Measurements from ENCODE around the gene LIPM. TPM values are rescaled to one million over a fixed set of nuclear protein-coding genes. Genes with fewer than 3 reads are reported as not detected.

Gene LIPM
- total RNA-seq, 1 donor, result not detected

DNA sequence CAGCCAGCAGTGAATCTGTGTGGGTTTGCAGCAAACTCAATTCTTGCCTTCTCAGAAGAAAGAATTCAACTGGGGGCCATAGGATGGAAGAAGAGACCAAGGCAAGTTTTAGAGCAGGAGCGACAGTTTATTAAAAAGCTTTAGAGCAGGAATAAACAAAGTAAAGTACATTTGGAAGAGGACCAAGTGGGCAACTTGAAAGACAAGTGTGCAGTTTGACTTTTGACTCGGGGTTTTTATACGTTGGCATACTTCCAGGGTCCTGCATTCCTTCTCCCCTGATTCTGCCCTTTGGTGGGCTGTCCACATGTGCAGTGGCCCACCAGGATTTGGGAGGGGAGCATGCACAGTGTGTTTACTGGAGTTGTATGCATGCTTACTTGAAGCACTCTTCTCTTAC, 52.2 kb downstream of the LIPM start:
- no peak overlapping the region for H3K4me3 ChIP-seq (ENCODE audit: low read depth, low read length)
- TF ChIP-seq, protein P1, sequence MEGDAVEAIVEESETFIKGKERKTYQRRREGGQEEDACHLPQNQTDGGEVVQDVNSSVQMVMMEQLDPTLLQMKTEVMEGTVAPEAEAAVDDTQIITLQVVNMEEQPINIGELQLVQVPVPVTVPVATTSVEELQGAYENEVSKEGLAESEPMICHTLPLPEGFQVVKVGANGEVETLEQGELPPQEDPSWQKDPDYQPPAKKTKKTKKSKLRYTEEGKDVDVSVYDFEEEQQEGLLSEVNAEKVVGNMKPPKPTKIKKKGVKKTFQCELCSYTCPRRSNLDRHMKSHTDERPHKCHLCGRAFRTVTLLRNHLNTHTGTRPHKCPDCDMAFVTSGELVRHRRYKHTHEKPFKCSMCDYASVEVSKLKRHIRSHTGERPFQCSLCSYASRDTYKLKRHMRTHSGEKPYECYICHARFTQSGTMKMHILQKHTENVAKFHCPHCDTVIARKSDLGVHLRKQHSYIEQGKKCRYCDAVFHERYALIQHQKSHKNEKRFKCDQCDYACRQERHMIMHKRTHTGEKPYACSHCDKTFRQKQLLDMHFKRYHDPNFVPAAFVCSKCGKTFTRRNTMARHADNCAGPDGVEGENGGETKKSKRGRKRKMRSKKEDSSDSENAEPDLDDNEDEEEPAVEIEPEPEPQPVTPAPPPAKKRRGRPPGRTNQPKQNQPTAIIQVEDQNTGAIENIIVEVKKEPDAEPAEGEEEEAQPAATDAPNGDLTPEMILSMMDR (IDR thresholded peaks at IDR 0.05; ENCODE audit: insufficient read depth, low read length), result no peak
- no peak for DNase-seq (ENCODE audit: low read depth)

DNA sequence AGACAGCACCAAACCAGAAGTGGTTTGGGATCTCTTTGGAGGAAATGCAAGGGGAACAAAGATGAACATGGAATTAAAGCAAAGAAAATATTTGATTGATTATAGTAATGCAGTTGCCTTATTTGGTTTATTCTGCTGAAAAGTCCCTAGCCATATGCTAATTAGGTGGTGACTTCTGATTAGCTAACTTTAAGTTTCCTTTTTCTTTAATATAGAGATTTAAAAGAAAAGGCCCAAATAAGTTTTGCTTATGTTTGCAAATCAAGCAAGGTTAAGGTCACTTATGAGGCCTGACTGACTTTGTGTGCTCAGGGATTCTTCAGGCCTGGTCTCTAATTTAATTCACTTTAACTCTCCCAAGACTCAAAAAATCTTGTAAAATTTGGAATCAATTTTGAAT, 55.3 kb downstream of the LIPM start:
- TF ChIP-seq, protein P1 (IDR thresholded peaks at IDR 0.05; ENCODE audit: insufficient read depth, low read length), result no peak
- no peak overlapping the region for H3K4me3 ChIP-seq (ENCODE audit: low read depth, low read length)
- no peak for DNase-seq (ENCODE audit: low read depth)

DNA sequence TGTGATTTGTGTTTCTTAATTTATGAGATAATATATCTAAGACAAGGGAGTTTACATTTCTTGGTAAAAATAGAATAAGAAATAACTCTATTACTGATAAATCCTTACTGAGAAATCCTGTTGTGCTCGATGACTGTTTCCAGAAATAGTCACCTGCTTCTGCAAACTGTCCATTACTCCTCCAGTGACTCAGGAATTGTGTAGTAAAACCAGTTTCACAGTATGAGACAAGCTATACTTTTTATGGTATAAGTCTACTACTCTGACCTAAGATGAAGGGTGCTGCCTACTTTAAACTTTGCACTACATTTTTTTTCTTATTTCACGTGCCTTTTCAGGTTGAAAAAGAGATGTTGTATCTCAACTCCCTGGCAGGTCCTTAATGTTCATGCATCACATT, 56.0 kb downstream of the LIPM start:
- TF ChIP-seq, protein P1 (IDR thresholded peaks at IDR 0.05; ENCODE audit: insufficient read depth, low read length), result no peak
- no peak overlapping the region for H3K4me3 ChIP-seq (ENCODE audit: low read depth, low read length)
- DNase-seq (ENCODE audit: low read depth), result no peak

DNA sequence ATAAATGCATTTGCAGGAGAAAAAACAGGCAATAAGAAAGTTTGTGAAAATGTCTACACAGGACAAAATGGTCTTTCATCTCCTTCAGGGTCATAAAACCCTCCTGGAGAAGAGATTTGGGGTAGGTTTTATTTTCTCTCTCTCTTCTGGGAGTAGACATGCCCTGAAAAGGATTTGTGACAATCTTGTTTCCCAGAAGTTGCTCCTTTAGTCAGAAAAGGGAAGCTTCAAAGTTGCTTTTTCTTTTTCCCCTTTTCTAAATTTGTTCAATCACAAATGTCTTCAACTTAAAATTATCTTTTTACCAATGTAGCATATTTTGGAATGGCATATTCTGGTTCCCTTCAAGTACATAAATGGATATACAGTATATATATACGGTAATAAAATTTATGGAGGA, 58.5 kb downstream of the LIPM start:
- no peak for DNase-seq (ENCODE audit: low read depth)
- TF ChIP-seq, protein P1 (IDR thresholded peaks at IDR 0.05; ENCODE audit: insufficient read depth, low read length), result no peak
- no peak overlapping the region for H3K4me3 ChIP-seq (ENCODE audit: low read depth, low read length)

DNA sequence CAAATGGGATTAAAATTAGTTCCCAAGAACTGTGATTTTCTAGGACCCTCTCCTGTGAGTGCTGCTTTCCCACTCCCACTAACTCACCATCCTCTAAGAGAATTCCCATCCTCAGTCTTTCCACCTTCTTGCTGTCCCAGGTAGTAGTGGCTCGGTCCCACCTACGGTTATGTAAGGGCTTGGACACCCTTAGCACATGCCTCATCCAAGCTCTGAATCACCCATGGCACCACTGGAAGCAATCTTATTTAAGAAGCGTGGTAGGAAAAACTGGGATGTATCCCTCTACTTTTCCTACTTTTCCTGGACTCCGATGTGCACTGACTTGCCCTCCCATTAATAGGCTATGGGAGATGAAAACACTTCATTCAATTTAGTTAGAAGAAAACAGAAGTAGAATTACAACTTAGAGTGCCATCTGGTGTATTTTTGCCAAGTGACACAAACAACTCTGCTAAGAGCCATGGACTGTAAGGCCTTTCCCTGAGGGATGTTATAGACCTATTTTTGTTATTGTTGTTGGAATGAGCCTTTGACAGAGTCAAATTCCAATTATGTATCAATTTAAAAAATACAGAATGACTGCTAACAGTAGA, 62.8 kb downstream of the LIPM start:
- H3K4me3 ChIP-seq (ENCODE audit: low read depth, low read length), result no peak overlapping the region
- DNase-seq (ENCODE audit: low read depth), result peak; percentile 32
- TF ChIP-seq, protein P1 (IDR thresholded peaks at IDR 0.05; ENCODE audit: insufficient read depth, low read length), result no peak

DNA sequence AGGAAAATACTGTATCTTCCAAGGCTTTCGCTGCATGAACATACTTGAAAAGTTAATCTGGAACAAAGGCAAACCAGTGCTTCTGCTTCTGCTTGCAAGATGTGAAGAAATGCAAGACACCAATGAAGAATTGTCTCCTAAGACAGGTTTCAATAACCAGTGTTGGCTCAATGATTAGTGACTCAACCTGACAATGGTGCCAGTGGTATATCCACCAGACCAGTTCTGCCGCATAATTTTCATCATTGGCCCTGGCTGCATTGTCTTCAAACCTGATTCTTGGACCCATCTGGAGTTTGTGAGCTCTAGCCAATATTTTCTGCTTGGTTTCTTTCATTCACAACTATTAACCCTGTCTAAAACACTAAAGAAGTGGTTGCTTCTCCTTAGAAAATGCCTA, 63.9 kb downstream of the LIPM start:
- no peak overlapping the region for H3K4me3 ChIP-seq (ENCODE audit: low read depth, low read length)
- DNase-seq (ENCODE audit: low read depth), result no peak
- TF ChIP-seq, protein P1 (IDR thresholded peaks at IDR 0.05; ENCODE audit: insufficient read depth, low read length), result no peak

DNA sequence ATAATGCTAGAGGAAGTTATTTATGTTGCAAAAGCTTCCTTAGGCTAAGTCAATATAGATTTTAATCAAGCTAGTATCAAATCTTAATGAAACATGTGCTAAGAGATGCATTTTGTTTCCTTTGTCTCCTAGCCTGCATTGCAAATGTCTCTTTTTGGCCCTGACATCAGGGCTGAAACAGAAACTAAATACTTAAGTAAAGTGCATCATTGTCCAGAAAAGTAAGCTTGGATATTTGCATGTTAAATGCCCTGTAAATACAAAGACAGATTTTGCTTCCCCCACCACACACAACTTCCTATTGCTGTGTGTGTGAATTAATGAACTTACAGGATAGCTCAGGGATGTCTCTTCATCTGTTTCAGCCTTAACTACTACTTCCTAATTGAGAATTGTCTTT, 67.6 kb downstream of the LIPM start:
- DNase-seq (ENCODE audit: low read depth), result no peak
- H3K4me3 ChIP-seq (ENCODE audit: low read depth, low read length), result no peak overlapping the region
- TF ChIP-seq, protein P1 (IDR thresholded peaks at IDR 0.05; ENCODE audit: insufficient read depth, low read length), result no peak
